HEK293T (cell line): ENCODE results near the gene AKT3.

Experiments used
- ARNT ChIP-seq: fragments of 450-650 bp; IDR thresholded peaks from 2 replicates; pipeline ENCODE4 v1.6.1; 2017; ENCODE audit warnings: mild to moderate bottlenecking
- BHLHE40 ChIP-seq: fragments of 450-650 bp; IDR thresholded peaks from 2 replicates; pipeline ENCODE4 v1.6.1; 2016; ENCODE audit warnings: mild to moderate bottlenecking, moderate library complexity, borderline replicate concordance
- ELF4 ChIP-seq: fragments of 450-650 bp; IDR thresholded peaks from 2 replicates; pipeline ENCODE4 v1.6.1; 2017; ENCODE audit warnings: antibody characterized with exemption
- FOXA1 ChIP-seq: fragments of 450-650 bp; IDR thresholded peaks from 2 replicates; pipeline ENCODE4 v1.6.1; 2016; ENCODE audit warnings: mild to moderate bottlenecking
- FOXM1 ChIP-seq: fragments of 450-650 bp; IDR thresholded peaks from 2 replicates; pipeline ENCODE4 v1.6.1; 2017; ENCODE audit warnings: mild to moderate bottlenecking, borderline replicate concordance
- HDGF ChIP-seq: fragments of 450-650 bp; IDR thresholded peaks from 2 replicates; pipeline ENCODE4 v1.6.1; 2017; ENCODE audit warnings: antibody characterized with exemption, borderline replicate concordance
- L3MBTL2 ChIP-seq: fragments of 450-650 bp; conservative IDR thresholded peaks from 2 replicates; pipeline ENCODE4 v1.6.1; 2016; ENCODE audit warnings: mild to moderate bottlenecking
- LEF1 ChIP-seq: fragments of 450-650 bp; IDR thresholded peaks from 2 replicates; pipeline ENCODE4 v1.6.1; 2017; ENCODE audit warnings: mild to moderate bottlenecking, borderline replicate concordance
- NFRKB ChIP-seq: fragments of 450-650 bp; IDR thresholded peaks from 2 replicates; pipeline ENCODE4 v1.6.1; 2016; ENCODE audit warnings: mild to moderate bottlenecking, moderate library complexity
- SP1 ChIP-seq: fragments of 450-650 bp; IDR thresholded peaks from 2 replicates; pipeline ENCODE4 v1.6.1; 2017
- SUZ12 ChIP-seq: fragments of 450-650 bp; IDR thresholded peaks from 2 replicates; pipeline ENCODE4 v1.6.1; 2016; ENCODE audit warnings: mild to moderate bottlenecking
- TARDBP ChIP-seq: fragments of 450-650 bp; IDR thresholded peaks from 2 replicates; pipeline ENCODE4 v1.6.1; 2016
- ZNF384 ChIP-seq: fragments of 450-650 bp; IDR thresholded peaks from 2 replicates; pipeline ENCODE4 v1.6.1; 2016
- TF ChIP-seq, protein P1 (sequence below): fragments of 450-650 bp; IDR thresholded peaks from 2 replicates; pipeline ENCODE4 v1.6.1; 2016

DNA sequence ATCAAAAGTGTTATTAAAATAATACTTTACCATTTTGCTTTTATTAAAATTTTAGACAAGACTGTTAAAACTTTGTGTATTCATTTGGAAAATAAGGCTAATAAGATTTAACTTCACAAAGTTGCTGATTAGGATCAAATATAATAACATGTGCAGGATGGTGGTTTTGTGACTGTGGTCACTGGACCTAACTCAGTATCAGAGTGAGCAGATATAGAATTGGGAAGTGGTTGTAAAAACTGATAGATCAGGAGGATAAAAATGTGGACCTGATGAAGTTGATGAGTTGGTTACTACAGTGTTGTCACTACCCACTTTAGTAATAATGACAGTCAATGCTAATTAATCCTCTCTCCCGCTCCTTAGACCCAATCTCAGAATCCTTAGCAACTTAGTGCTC lies 186.4 kb downstream of the AKT3 start:
- TF ChIP-seq NFRKB: no peak
- TF ChIP-seq BHLHE40: no peak
- TF ChIP-seq ELF4: no peak
- TF ChIP-seq ZNF384: no peak
- TF ChIP-seq ARNT: no peak
- TF ChIP-seq, protein P1, sequence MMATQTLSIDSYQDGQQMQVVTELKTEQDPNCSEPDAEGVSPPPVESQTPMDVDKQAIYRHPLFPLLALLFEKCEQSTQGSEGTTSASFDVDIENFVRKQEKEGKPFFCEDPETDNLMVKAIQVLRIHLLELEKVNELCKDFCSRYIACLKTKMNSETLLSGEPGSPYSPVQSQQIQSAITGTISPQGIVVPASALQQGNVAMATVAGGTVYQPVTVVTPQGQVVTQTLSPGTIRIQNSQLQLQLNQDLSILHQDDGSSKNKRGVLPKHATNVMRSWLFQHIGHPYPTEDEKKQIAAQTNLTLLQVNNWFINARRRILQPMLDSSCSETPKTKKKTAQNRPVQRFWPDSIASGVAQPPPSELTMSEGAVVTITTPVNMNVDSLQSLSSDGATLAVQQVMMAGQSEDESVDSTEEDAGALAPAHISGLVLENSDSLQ: no peak
- TF ChIP-seq SUZ12: no peak
- TF ChIP-seq SP1: no peak
- TF ChIP-seq HDGF: no peak
- TF ChIP-seq LEF1: no peak
- no peak for TF ChIP-seq FOXM1
- TF ChIP-seq FOXA1: no peak
- TF ChIP-seq L3MBTL2: no peak
- no peak for TF ChIP-seq TARDBP
